Ovary (tissue), 3 donors: ENCODE data around the gene DSCAML1.

ENCODE experiments used
- CTCF ChIP-seq, 3 donors: fragments of 450-650 bp in 2 of 3; fragments of 200-600 bp in 1 of 3; IDR thresholded peaks; one replicate each; pipeline versions ENCODE4 v1.5.1 to v1.8.0; 2016 to 2022; ENCODE audit warnings: antibody characterized with exemption in 3 of 3, mild to moderate bottlenecking in 1 of 3
- POLR2A ChIP-seq: fragments of 450-650 bp; IDR thresholded peaks from one replicate; pipeline ENCODE4 v1.6.1; 2017; ENCODE audit warnings: antibody characterized with exemption, mild to moderate bottlenecking, moderate library complexity
- donor health status: DM: no; HTN: no; CAD: no.

GRCh38 chr11:117690484-117691217 lies 106.4 kb downstream of the DSCAML1 start:
- TF ChIP-seq CTCF (IDR thresholded peaks at IDR 0.05) (no peak), POLR2A (no peak)
